WTC11 (cell line): ENCODE data around the gene DAAM2. TPM values are rescaled to one million over a fixed set of nuclear protein-coding genes. Genes with fewer than 3 reads are reported as not detected.

Experiments used
- ATAC-seq: fragments of 200-7000 bp; cut with Tn5 transposase; 2 replicates; pipeline ENCODE4 v1.10.0; 2021; ENCODE audit warnings: mild to moderate bottlenecking, moderate library complexity
- CTCF ChIA-PET: fragments of 300-600 bp; sonication (Branson Sonifier 250); formaldehyde crosslinking; loops from one replicate; lab custom pipeline; 2021; ENCODE audit warnings: antibody characterized with exemption; lab: Charles Lee
- POLR2A ChIA-PET: fragments of 350-600 bp; sonication (Branson Sonifier 250); formaldehyde crosslinking; loops from one replicate; lab custom pipeline; 2021; ENCODE audit warnings: antibody characterized with exemption; lab: Charles Lee
- DNase-seq: peaks from one replicate; pipeline ENCODE4 v3.0.0; 2021; ENCODE audit warnings: low spot score
- H3K27ac Mint-ChIP-seq: 2 replicates; pipeline ENCODE4 v1.8.0; 2021; ENCODE audit warnings: mixed read lengths
- H3K27me3 Mint-ChIP-seq: 2 replicates; pipeline ENCODE4 v1.8.0; 2021; ENCODE audit warnings: low read depth, mild to moderate bottlenecking, moderate library complexity, mixed read lengths
- H3K36me3 Mint-ChIP-seq: 2 replicates; pipeline ENCODE4 v1.8.0; 2021; ENCODE audit warnings: mixed read lengths
- H3K4me1 Mint-ChIP-seq: 2 replicates; pipeline ENCODE4 v1.8.0; 2022; ENCODE audit warnings: mixed read lengths
- H3K4me3 Mint-ChIP-seq: 2 replicates; pipeline ENCODE4 v1.8.0; 2021; ENCODE audit warnings: mild to moderate bottlenecking, moderate library complexity, mixed read lengths
- H3K9me3 Mint-ChIP-seq: 2 replicates; pipeline ENCODE4 v1.8.0; 2021; ENCODE audit warnings: mixed read lengths
- CREB1 ChIP-seq: sonication (generic); formaldehyde crosslinking; IDR thresholded peaks from 2 replicates; pipeline ENCODE4 v1.8.0; 2023; ENCODE audit warnings: mild to moderate bottlenecking, missing genetic modification reagents
- CREM ChIP-seq: sonication (generic); formaldehyde crosslinking; IDR thresholded peaks from 2 replicates; pipeline ENCODE4 v1.8.1; 2022; ENCODE audit warnings: mild to moderate bottlenecking, missing genetic modification reagents, moderate library complexity
- ELF4 ChIP-seq: sonication (generic); formaldehyde crosslinking; IDR thresholded peaks from 2 replicates; pipeline ENCODE4 v1.8.1; 2022; ENCODE audit warnings: low read depth, mild to moderate bottlenecking, moderate library complexity, missing genetic modification reagents
- EMX1 ChIP-seq: fragments of 250-450 bp; sonication (Bioruptor Pico); IDR thresholded peaks from 2 replicates; pipeline ENCODE4 v1.8.0; 2021; ENCODE audit warnings: mild to moderate bottlenecking
- FOXP1 ChIP-seq: sonication (generic); formaldehyde crosslinking; IDR thresholded peaks from 2 replicates; pipeline ENCODE4 v1.8.0; 2022; ENCODE audit warnings: missing genetic modification reagents, mild to moderate bottlenecking, moderate library complexity, borderline replicate concordance
- GRHL2 ChIP-seq: fragments of 250-450 bp; sonication (Bioruptor Pico); IDR thresholded peaks from 2 replicates; pipeline ENCODE4 v1.8.0; 2022; ENCODE audit warnings: mild to moderate bottlenecking, moderate library complexity; ENCODE audit not compliant: insufficient replicate concordance, severe bottlenecking
- JAZF1 ChIP-seq: fragments of 250-450 bp; sonication (Bioruptor Pico); IDR thresholded peaks from 2 replicates; pipeline ENCODE4 v1.9.0; 2021; ENCODE audit warnings: moderate library complexity, mild to moderate bottlenecking, inconsistent platforms
- JUN ChIP-seq: sonication (generic); formaldehyde crosslinking; IDR thresholded peaks from 2 replicates; pipeline ENCODE4 v1.8.0; 2023; ENCODE audit warnings: mild to moderate bottlenecking, missing genetic modification reagents
- MAX ChIP-seq: sonication (generic); formaldehyde crosslinking; IDR thresholded peaks from 2 replicates; pipeline ENCODE4 v1.8.0; 2022; ENCODE audit warnings: mild to moderate bottlenecking, missing genetic modification reagents
- PRDM15 ChIP-seq: sonication (generic); formaldehyde crosslinking; IDR thresholded peaks from 2 replicates; pipeline ENCODE4 v1.8.0; 2022; ENCODE audit warnings: missing genetic modification reagents
- PREB ChIP-seq: sonication (generic); formaldehyde crosslinking; IDR thresholded peaks from 2 replicates; pipeline ENCODE4 v1.8.1; 2022; ENCODE audit warnings: mild to moderate bottlenecking, missing genetic modification reagents, moderate library complexity, borderline replicate concordance
- PRRX2 ChIP-seq: fragments of 250-450 bp; sonication (Bioruptor Pico); IDR thresholded peaks from 2 replicates; pipeline ENCODE4 v1.8.0; 2021; ENCODE audit warnings: mild to moderate bottlenecking
- RORB ChIP-seq: fragments of 250-450 bp; sonication (Bioruptor Pico); IDR thresholded peaks from 2 replicates; pipeline ENCODE4 v1.9.0; 2021; ENCODE audit warnings: mild to moderate bottlenecking
- SMAD4 ChIP-seq: sonication (generic); formaldehyde crosslinking; IDR thresholded peaks from 2 replicates; pipeline ENCODE4 v1.8.0; 2022; ENCODE audit warnings: mild to moderate bottlenecking, missing genetic modification reagents
- TEAD1 ChIP-seq: sonication (generic); formaldehyde crosslinking; IDR thresholded peaks from 2 replicates; pipeline ENCODE4 v1.8.0; 2022; ENCODE audit warnings: mild to moderate bottlenecking, missing genetic modification reagents
- TP53 ChIP-seq: sonication (generic); formaldehyde crosslinking; IDR thresholded peaks from 2 replicates; pipeline ENCODE4 v1.8.1; 2023; ENCODE audit warnings: mild to moderate bottlenecking, missing genetic modification reagents
- USF2 ChIP-seq: sonication (generic); formaldehyde crosslinking; IDR thresholded peaks from 2 replicates; pipeline ENCODE4 v1.8.1; 2023; ENCODE audit warnings: mild to moderate bottlenecking, missing genetic modification reagents, moderate library complexity
- ZNF121 ChIP-seq: sonication (generic); formaldehyde crosslinking; IDR thresholded peaks from 2 replicates; pipeline ENCODE4 v1.8.0; 2023; ENCODE audit warnings: missing genetic modification reagents
- ZNF138 ChIP-seq: sonication (generic); formaldehyde crosslinking; conservative IDR thresholded peaks from 2 replicates; pipeline ENCODE4 v1.8.1; 2022; ENCODE audit warnings: mild to moderate bottlenecking, moderate library complexity, missing genetic modification reagents
- ZNF219 ChIP-seq: sonication (generic); formaldehyde crosslinking; IDR thresholded peaks from 2 replicates; pipeline ENCODE4 v1.8.0; 2023; ENCODE audit warnings: missing genetic modification reagents, mild to moderate bottlenecking, borderline replicate concordance
- ZNF423 ChIP-seq: fragments of 250-450 bp; sonication (Bioruptor Pico); IDR thresholded peaks from 2 replicates; pipeline ENCODE4 v2.1.2; 2022; ENCODE audit warnings: mild to moderate bottlenecking, moderate library complexity
- ZNF671 ChIP-seq: fragments of 250-450 bp; sonication (Bioruptor Pico); IDR thresholded peaks from 2 replicates; pipeline ENCODE4 v1.8.0; 2021; ENCODE audit warnings: mild to moderate bottlenecking
- total RNA-seq: library from RNA; stranded (reverse); gene quantifications from 3 replicates; pipeline ENCODE4 v1.2.3, GENCODE V29; 2021
- TF ChIP-seq, protein P1 (sequence below): sonication (generic); formaldehyde crosslinking; IDR thresholded peaks from 2 replicates; pipeline ENCODE4 v1.8.0; 2023; ENCODE audit warnings: missing genetic modification reagents

The DAAM2 gene
- total RNA-seq, 1 experiment from 2014 or later: 2.0 TPM

DNA sequence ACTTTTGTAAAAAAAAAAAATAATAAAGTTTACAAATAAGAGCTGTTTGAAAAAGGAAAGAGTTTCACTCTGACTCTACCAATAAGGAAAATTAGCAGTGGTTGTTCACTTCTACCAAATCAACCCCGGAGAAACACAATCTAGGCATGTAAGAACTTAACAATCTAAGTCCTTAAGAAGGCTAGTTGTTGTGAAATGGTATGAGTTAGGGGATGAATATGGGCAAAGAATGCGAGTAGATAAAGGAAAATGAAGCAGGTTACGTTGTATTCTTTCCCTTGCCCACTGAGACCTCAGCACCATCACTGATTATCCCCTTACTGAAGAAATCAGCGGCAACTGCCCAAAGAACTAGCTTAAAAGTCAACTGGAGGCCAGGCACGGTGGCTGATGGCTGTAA lies 126.7 kb downstream of the DAAM2 start:
- Mint-ChIP-seq H3K36me3 (peaks cover 36% of the 10 kb centered on the region), H3K9me3 (no peaks in the 10 kb centered on the region), H3K27me3 (no peaks in the 10 kb centered on the region), H3K4me1 (0 out of 2 replicates have a peak, but pooled peaks cover 9% of the 10 kb centered on the region), H3K27ac (no peak overlapping the region), H3K4me3 (no peak overlapping the region)
- TF ChIP-seq ZNF671 (CRISPR knock-in tag) (no peak), JUN (CRISPR knock-in tag) (no peak), ZNF423 (no peak), RORB (CRISPR knock-in tag) (no peak), CREM (CRISPR knock-in tag) (no peak)
- TF ChIP-seq, protein P1, sequence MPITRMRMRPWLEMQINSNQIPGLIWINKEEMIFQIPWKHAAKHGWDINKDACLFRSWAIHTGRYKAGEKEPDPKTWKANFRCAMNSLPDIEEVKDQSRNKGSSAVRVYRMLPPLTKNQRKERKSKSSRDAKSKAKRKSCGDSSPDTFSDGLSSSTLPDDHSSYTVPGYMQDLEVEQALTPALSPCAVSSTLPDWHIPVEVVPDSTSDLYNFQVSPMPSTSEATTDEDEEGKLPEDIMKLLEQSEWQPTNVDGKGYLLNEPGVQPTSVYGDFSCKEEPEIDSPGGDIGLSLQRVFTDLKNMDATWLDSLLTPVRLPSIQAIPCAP: no peak
- DNase-seq (no peak), ATAC-seq (no peak)
- ChIA-PET POLR2A (no interaction called here), CTCF (interaction anchor here (1.3 kb wide), 1 partner anchor 548 kb away, joined by 4 read pairs; no protein-coding TSS in a partner anchor)

- DNase-seq (no peak), ATAC-seq (no peak)
- no peak overlapping the region for H3K27ac Mint-ChIP-seq
- H3K36me3 Mint-ChIP-seq: peaks cover 42% of the 10 kb centered on the region
- H3K9me3 Mint-ChIP-seq: no peaks in the 10 kb centered on the region
- TF ChIP-seq GRHL2 (CRISPR knock-in tag) (no peak), JAZF1 (CRISPR knock-in tag) (no peak), PRRX2 (no peak), CREB1 (CRISPR knock-in tag) (no peak), FOXP1 (CRISPR knock-in tag) (no peak), ZNF671 (CRISPR knock-in tag) (no peak), ZNF121 (CRISPR knock-in tag) (no peak), PREB (no peak), CREM (CRISPR knock-in tag) (no peak), ELF4 (CRISPR knock-in tag) (no peak), PRDM15 (CRISPR knock-in tag) (no peak), EMX1 (CRISPR knock-in tag) (no peak)
- no peaks in the 10 kb centered on the region for H3K27me3 Mint-ChIP-seq
- ChIA-PET POLR2A (no interaction called here), CTCF (no interaction called here)
- 0 out of 2 replicates have a peak, but pooled peaks cover 9% of the 10 kb centered on the region for H3K4me1 Mint-ChIP-seq
- no peak overlapping the region for H3K4me3 Mint-ChIP-seq
These were observed 128.0 kb downstream of the DAAM2 start for GRCh38 chr6:39920157-39920556.

- ChIA-PET POLR2A (no interaction called here), CTCF (interaction anchor here (1.5 kb wide), 1 partner anchor 25 kb away, joined by 3 read pairs; no protein-coding TSS in a partner anchor)
- TF ChIP-seq TEAD1 (CRISPR knock-in tag): no peak
- no peak for TF ChIP-seq TP53 (CRISPR knock-in tag)
- no peak for TF ChIP-seq EMX1 (CRISPR knock-in tag)
- no peak for TF ChIP-seq PRDM15 (CRISPR knock-in tag)
- TF ChIP-seq ZNF219 (CRISPR knock-in tag): no peak
- TF ChIP-seq SMAD4 (CRISPR knock-in tag): no peak
- TF ChIP-seq PRRX2: no peak
- TF ChIP-seq ZNF671 (CRISPR knock-in tag): no peak
- no peak for TF ChIP-seq ZNF138 (CRISPR knock-in tag)
- TF ChIP-seq USF2 (CRISPR knock-in tag): no peak
- TF ChIP-seq MAX (CRISPR knock-in tag): no peak
- DNase-seq: no peak
- ATAC-seq: no peak
- Mint-ChIP-seq H3K4me1 (0 out of 2 replicates have a peak, but pooled peaks cover 5% of the 10 kb centered on the region), H3K9me3 (peaks cover 5% of the 10 kb centered on the region), H3K27ac (no peak overlapping the region), H3K36me3 (peaks cover 62% of the 10 kb centered on the region), H3K27me3 (no peaks in the 10 kb centered on the region), H3K4me3 (no peak overlapping the region)
These were observed 130.6 kb downstream of the DAAM2 start for GRCh38 chr6:39922821-39923220.
